Measurements from ENCODE around the gene MC3R. TPM values are rescaled to one million over a fixed set of nuclear protein-coding genes. Genes with fewer than 3 reads are reported as not detected.

The MC3R gene
- total and polyA plus RNA-seq, 2 of the 8 experiments (the other 6 are each of a cell fraction or from before 2014, with no cell fraction given) = not detected

DNA sequence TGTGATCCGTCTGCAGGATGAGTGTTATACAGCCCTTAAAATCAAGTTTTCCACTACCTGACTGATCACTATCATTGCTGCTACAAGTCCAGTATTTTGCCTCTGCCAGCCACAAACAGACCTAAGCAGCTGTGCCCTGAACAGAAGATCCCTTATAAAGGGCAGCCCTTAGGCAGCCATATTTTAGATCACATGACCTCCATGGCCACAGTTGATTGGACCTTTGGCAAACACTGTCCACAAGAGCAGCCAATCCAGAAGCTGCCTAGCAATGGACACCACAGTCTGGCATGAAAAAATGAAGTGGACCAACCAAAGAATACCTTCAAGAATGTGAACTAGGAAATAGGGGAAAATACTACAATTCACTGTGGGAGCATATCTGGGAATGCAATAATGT, 50.8 kb downstream of the MC3R start (continued):
- TF ChIP-seq KDM1A (IDR thresholded peaks at IDR 0.05; ENCODE audit: borderline replicate concordance, low read length) (no peak), ZNF274 (IDR thresholded peaks at IDR 0.05; ENCODE audit: borderline replicate concordance, extremely low read depth, low read length) (no peak), RNF2 (IDR thresholded peaks at IDR 0.05; ENCODE audit: borderline replicate concordance, low read depth, low read length, missing control alignments, poor library complexity, severe bottlenecking) (no peak), SP2 (IDR thresholded peaks at IDR 0.05; ENCODE audit: low read length) (no peak), FOSL1 (IDR thresholded peaks at IDR 0.05; ENCODE audit: insufficient read depth, low read depth, low read length) (no peak), JUND (IDR thresholded peaks at IDR 0.05; ENCODE audit: low read length) (no peak), BCL11A (IDR thresholded peaks at IDR 0.05; ENCODE audit: low read depth in 2 of 2, low read length in 2 of 2) (no peak), BRCA1 (IDR thresholded peaks at IDR 0.05; ENCODE audit: low read depth, low read length) (no peak)
- TF ChIP-seq, protein P1, sequence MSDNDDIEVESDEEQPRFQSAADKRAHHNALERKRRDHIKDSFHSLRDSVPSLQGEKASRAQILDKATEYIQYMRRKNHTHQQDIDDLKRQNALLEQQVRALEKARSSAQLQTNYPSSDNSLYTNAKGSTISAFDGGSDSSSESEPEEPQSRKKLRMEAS (IDR thresholded peaks at IDR 0.05) = no peak

Small RNA genes within 50 kb of the gene (small RNA-seq; reads per million reads assigned to genes)
- gene RNA5SP487 (ENCODE audit: insufficient read depth) = not detected

Other genes starting within 250 kb of the MC3R start
- 0.10 and 0.13 TPM in 2 replicates for gene CBLN4, start 243.2 kb upstream of the MC3R start, total RNA-seq (2021; fragmentation: NEBNext Ultra II Directional; extraction: Animal tissue kit (Norgen Biotek cat#: 25700))
- gene CBLN4, start 243.2 kb upstream of the MC3R start, polyA plus RNA-seq (2011; rRNA removed) = 0.03 TPM in 2 replicates
- gene FAM210B, start 110.2 kb downstream of the MC3R start, total RNA-seq (2021; fragmentation: NEBNext Ultra II Directional; extraction: Animal tissue kit (Norgen Biotek cat#: 25700)) = 15.0 and 15.1 TPM in 2 replicates
- 7.5 and 9.4 TPM in 2 replicates for gene FAM210B, start 110.2 kb downstream of the MC3R start, polyA plus RNA-seq (2011; rRNA removed)
- gene AURKA, start 143.5 kb downstream of the MC3R start, total RNA-seq (2021; fragmentation: NEBNext Ultra II Directional; extraction: Animal tissue kit (Norgen Biotek cat#: 25700)) = 84.8 and 90.8 TPM in 2 replicates
- gene AURKA, start 143.5 kb downstream of the MC3R start, polyA plus RNA-seq (2011; rRNA removed) = 37.5 and 45.8 TPM in 2 replicates
- 56.4 and 59.4 TPM in 2 replicates for gene CSTF1, start 143.9 kb downstream of the MC3R start, total RNA-seq (2021; fragmentation: NEBNext Ultra II Directional; extraction: Animal tissue kit (Norgen Biotek cat#: 25700))
- 78.8 and 83.5 TPM in 2 replicates for gene CSTF1, start 143.9 kb downstream of the MC3R start, polyA plus RNA-seq (2011; rRNA removed)
- gene CASS4, start 163.5 kb downstream of the MC3R start, total RNA-seq (2021; fragmentation: NEBNext Ultra II Directional; extraction: Animal tissue kit (Norgen Biotek cat#: 25700)) = not detected in 2 replicates
- gene CASS4, start 163.5 kb downstream of the MC3R start, polyA plus RNA-seq (2011; rRNA removed) = not detected in 2 replicates
- 51.2 and 51.4 TPM in 2 replicates for gene RTF2, start 219.9 kb downstream of the MC3R start, total RNA-seq (2021; fragmentation: NEBNext Ultra II Directional; extraction: Animal tissue kit (Norgen Biotek cat#: 25700))
- gene RTF2, start 219.9 kb downstream of the MC3R start, polyA plus RNA-seq (2011; rRNA removed) = 31.0 and 33.9 TPM in 2 replicates